Keratinocyte (primary cell): ENCODE data around the gene IQGAP3. TPM values are rescaled to one million over a fixed set of nuclear protein-coding genes. Genes with fewer than 3 reads are reported as not detected.
A peak's percentile ranks its signal among the peaks of the same experiment; 100 is the strongest.

Experiments used
- DNase-seq: peaks from one replicate; pipeline ENCODE4 v3.0.0-alpha.2; 2011; ENCODE audit warnings: low read depth, missing footprints, low spot score
- FAIRE-seq: peaks from 2 replicates; lab custom pipeline; 2011; peaks lifted over from hg19 to GRCh38; lab: Jason Lieb, UNC
- H2AFZ ChIP-seq: 2 replicates; pipeline ENCODE4 v1.6.0; 2012; ENCODE audit warnings: low read length, control low read depth, inconsistent platforms; ENCODE audit not compliant: control insufficient read depth
- H3K27ac ChIP-seq: 2 replicates; pipeline ENCODE4 v1.5.1; 2011; ENCODE audit warnings: low read length; ENCODE audit not compliant: control insufficient read depth, insufficient read depth
- H3K27me3 ChIP-seq: 3 replicates; pipeline ENCODE4 v1.6.0; 2011; ENCODE audit warnings: low read length; ENCODE audit not compliant: control insufficient read depth, insufficient read depth; ENCODE audit errors: extremely low read depth
- H3K36me3 ChIP-seq, 2 experiments: 2 replicates in 1 of 2; 3 replicates in 1 of 2; pipeline ENCODE4 v1.5.1; 2011; ENCODE audit warnings: low read length in 2 of 2, mild to moderate bottlenecking in 1 of 2; ENCODE audit not compliant: control insufficient read depth in 2 of 2, insufficient read depth in 2 of 2; ENCODE audit errors: extremely low read depth in 1 of 2
- H3K4me1 ChIP-seq: 3 replicates; pipeline ENCODE4 v1.5.1; 2011; ENCODE audit warnings: low read length; ENCODE audit not compliant: control insufficient read depth, insufficient read depth; ENCODE audit errors: extremely low read depth
- H3K4me2 ChIP-seq: 3 replicates; pipeline ENCODE4 v1.6.0; 2011; ENCODE audit warnings: low read depth, low read length; ENCODE audit not compliant: control insufficient read depth, insufficient read depth; ENCODE audit errors: extremely low read depth
- H3K4me3 ChIP-seq, 3 experiments: fragments of 200-600 bp in 1 of 3; sonication (generic) in 1 of 3; 2 replicates in 2 of 3; 3 replicates in 1 of 3; pipeline ENCODE4 v1.5.1; 2011 to 2016; ENCODE audit warnings: low read length in 3 of 3, mild to moderate bottlenecking in 3 of 3, control low read depth in 2 of 3, inconsistent platforms in 1 of 3, low read depth in 1 of 3, mixed read lengths in 1 of 3, mixed run types in 1 of 3, moderate library complexity in 1 of 3; ENCODE audit not compliant: control insufficient read depth in 2 of 3, insufficient read depth in 2 of 3; ENCODE audit errors: extremely low read depth in 1 of 3
- H3K79me2 ChIP-seq: 2 replicates; pipeline ENCODE4 v1.6.0; 2012; ENCODE audit warnings: low read length; ENCODE audit not compliant: control insufficient read depth, insufficient read depth
- H3K9ac ChIP-seq: 3 replicates; pipeline ENCODE4 v1.6.0; 2011; ENCODE audit warnings: low read length; ENCODE audit not compliant: control insufficient read depth, insufficient read depth; ENCODE audit errors: extremely low read depth
- H3K9me1 ChIP-seq: 3 replicates; pipeline ENCODE4 v1.6.0; 2011; ENCODE audit warnings: low read length; ENCODE audit not compliant: control insufficient read depth, insufficient read depth; ENCODE audit errors: extremely low read depth
- H3K9me3 ChIP-seq: 2 replicates; pipeline ENCODE4 v1.5.1; 2012; ENCODE audit warnings: low read depth, low read length; ENCODE audit not compliant: control insufficient read depth
- H4K20me1 ChIP-seq: 3 replicates; pipeline ENCODE4 v1.6.0; 2011; ENCODE audit warnings: low read length; ENCODE audit not compliant: control insufficient read depth, insufficient read depth; ENCODE audit errors: extremely low read depth
- EZH2 ChIP-seq: IDR thresholded peaks from one replicate; pipeline ENCODE4 v1.6.1; 2012; ENCODE audit warnings: inconsistent platforms, mild to moderate bottlenecking, low read length, moderate library complexity
- dilution Hi-C: fragments of 300-500 bp; cut with MboI; formaldehyde crosslinking; loops from one replicate; pipeline ENCODE4 v1.7.0; 2020; ENCODE audit warnings: low sequenced_read_pairs; ENCODE audit not compliant: extremely low pct_ligation_motif_present
- polyA plus RNA-seq, 5 experiments: library from polyadenylated mRNA; depleted of rRNA in 3 of 5; stranded (reverse) in 3 of 5; stranded (forward) in 1 of 5; unstranded in 1 of 5; fragments of >200 nt; gene quantifications; 1 replicate in 1 of 5; 2 replicates in 3 of 5; 3 replicates in 1 of 5; pipeline versions ENCODE4 v1.2.1 to v1.2.3, GENCODE V29; 2011 to 2012; ENCODE audit warnings: missing spikeins in 2 of 5, low read depth in 1 of 5, low replicate concordance in 1 of 5
- TF ChIP-seq, protein P1 (sequence below), 3 experiments: IDR thresholded peaks in 1 of 3; conservative IDR thresholded peaks in 1 of 3; optimal IDR thresholded peaks in 1 of 3; 2 replicates in 2 of 3; 3 replicates in 1 of 3; pipeline versions ENCODE3 to v1.5.1; 2011; ENCODE audit warnings: low read length in 3 of 3, mild to moderate bottlenecking in 3 of 3, moderate library complexity in 2 of 3, control low read depth in 1 of 3, inconsistent platforms in 1 of 3; ENCODE audit not compliant: insufficient read depth in 2 of 3; ENCODE audit errors: extremely low read depth in 1 of 3

The IQGAP3 gene
- polyA plus RNA-seq, 1 donor (not counting 4 experiments of a cell fraction or from before 2014, with no cell fraction given): 5.3 TPM

DNA sequence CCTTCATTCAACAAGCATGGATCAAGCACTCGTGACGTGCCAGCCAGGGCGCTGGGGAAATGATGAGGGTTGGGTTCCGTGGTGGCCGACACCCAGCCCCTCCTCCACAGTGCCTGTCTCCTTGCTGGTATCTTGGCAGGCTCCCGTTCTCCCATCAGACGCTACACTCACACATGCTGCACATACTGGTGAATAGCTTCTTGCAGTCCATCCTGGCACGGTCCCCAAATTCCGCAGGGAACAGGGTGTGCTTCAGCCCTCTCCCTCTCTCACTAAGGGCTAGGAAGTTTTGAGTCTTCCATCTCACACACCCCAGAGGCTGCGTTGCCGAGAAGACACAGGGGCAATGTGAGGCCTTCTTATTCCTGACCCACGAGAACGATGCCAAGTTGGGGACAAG, 61.7 kb downstream of the IQGAP3 start:
- no peak overlapping the region for H3K9ac ChIP-seq
- H3K9me1 ChIP-seq: no peaks in the 10 kb centered on the region
- H3K27me3 ChIP-seq: no peaks in the 10 kb centered on the region
- no peak overlapping the region for H3K4me3 ChIP-seq
- dilution Hi-C loops: no loop called here
- DNase-seq (no peak), FAIRE-seq (no peak)
- H3K36me3 ChIP-seq: no peaks in the 10 kb centered on the region
- peak overlapping the region; percentile 61 for H2AFZ ChIP-seq
- H3K4me1 ChIP-seq: peaks cover 6% of the 10 kb centered on the region
- no peak for TF ChIP-seq EZH2
- TF ChIP-seq, protein P1, sequence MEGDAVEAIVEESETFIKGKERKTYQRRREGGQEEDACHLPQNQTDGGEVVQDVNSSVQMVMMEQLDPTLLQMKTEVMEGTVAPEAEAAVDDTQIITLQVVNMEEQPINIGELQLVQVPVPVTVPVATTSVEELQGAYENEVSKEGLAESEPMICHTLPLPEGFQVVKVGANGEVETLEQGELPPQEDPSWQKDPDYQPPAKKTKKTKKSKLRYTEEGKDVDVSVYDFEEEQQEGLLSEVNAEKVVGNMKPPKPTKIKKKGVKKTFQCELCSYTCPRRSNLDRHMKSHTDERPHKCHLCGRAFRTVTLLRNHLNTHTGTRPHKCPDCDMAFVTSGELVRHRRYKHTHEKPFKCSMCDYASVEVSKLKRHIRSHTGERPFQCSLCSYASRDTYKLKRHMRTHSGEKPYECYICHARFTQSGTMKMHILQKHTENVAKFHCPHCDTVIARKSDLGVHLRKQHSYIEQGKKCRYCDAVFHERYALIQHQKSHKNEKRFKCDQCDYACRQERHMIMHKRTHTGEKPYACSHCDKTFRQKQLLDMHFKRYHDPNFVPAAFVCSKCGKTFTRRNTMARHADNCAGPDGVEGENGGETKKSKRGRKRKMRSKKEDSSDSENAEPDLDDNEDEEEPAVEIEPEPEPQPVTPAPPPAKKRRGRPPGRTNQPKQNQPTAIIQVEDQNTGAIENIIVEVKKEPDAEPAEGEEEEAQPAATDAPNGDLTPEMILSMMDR (optimal IDR thresholded peaks at IDR 0.05 in 1 of 3, IDR thresholded peaks at IDR 0.05 in 1 of 3, conservative IDR thresholded peaks at IDR 0.05 in 1 of 3; ENCODE audit: extremely low read depth in 1 of 3, insufficient read depth in 2 of 3, low read length in 3 of 3): no peak
- H4K20me1 ChIP-seq: no peaks in the 10 kb centered on the region
- no peaks in the 10 kb centered on the region for H3K79me2 ChIP-seq
- no peak overlapping the region for H3K27ac ChIP-seq
- H3K9me3 ChIP-seq: no peaks in the 10 kb centered on the region
- peak overlapping the region; percentile 33 for H3K4me2 ChIP-seq

DNA sequence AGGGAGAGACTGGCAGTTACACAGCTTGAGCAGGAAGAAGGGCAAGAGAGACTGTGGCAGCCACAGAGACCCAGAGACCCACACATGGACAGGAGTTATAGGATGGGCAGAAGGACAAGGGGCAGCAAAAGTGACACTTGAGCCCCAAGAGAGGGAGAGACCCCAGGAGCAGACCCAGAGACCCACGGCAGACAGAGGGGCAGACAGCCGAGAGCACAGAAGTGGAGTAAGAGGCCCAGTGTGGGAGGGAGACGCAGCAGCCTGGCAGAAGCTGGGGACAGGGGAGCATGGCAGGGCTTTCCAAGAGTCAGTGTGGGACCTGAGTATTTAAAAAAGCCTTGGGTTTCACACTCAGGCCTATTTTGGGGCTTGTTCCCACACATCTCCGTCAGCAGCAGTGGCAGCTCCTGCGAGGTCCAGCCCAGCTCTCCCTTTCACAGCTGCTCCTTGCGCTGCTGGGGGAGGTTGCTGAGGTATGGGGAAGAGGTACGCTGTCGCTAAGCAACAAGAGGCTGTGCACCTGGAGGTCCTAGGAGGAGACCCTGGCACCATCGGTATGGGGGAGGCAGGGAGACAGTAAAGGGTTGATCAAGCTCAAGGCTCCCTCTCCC, 62.8 kb downstream of the IQGAP3 start:
- Histone ChIP-seq H2AFZ (no peak overlapping the region), H3K4me2 (no peak overlapping the region)
- no peak for FAIRE-seq

More for the DNA sequence above, 62.8 kb downstream of the IQGAP3 start:
- H3K79me2 ChIP-seq: no peaks in the 10 kb centered on the region
- H3K4me3 ChIP-seq: no peak overlapping the region
- no peaks in the 10 kb centered on the region for H3K9me3 ChIP-seq
- TF ChIP-seq, protein P1 (optimal IDR thresholded peaks at IDR 0.05 in 1 of 3, IDR thresholded peaks at IDR 0.05 in 1 of 3, conservative IDR thresholded peaks at IDR 0.05 in 1 of 3; ENCODE audit: extremely low read depth in 1 of 3, insufficient read depth in 2 of 3, low read length in 3 of 3): no peak
- TF ChIP-seq EZH2: no peak
- dilution Hi-C loops: no loop called here
- H3K27me3 ChIP-seq: no peaks in the 10 kb centered on the region
- H3K27ac ChIP-seq: no peak overlapping the region
- peaks cover 10% of the 10 kb centered on the region for H3K4me1 ChIP-seq
- H3K36me3 ChIP-seq: no peaks in the 10 kb centered on the region
- H4K20me1 ChIP-seq: no peaks in the 10 kb centered on the region
- H3K9me1 ChIP-seq: no peaks in the 10 kb centered on the region
- H3K9ac ChIP-seq: no peak overlapping the region
- DNase-seq: no peak
